Parathyroid adenoma (tissue), 2 donors: ENCODE measurements around the gene RFXANK.

ENCODE experiments used
- H2AFZ ChIP-seq: fragments of 300-600 bp; sonication (generic); one replicate; pipeline ENCODE4 v1.7.0; 2017; ENCODE audit warnings: antibody characterized with exemption, mild to moderate bottlenecking
- H3K27ac ChIP-seq: fragments of 300-600 bp; sonication (generic); one replicate; pipeline ENCODE4 v1.7.0; 2017
- H3K27me3 ChIP-seq: fragments of 300-600 bp; sonication (generic); one replicate; pipeline ENCODE4 v1.7.0; 2017; ENCODE audit warnings: low read length; ENCODE audit not compliant: control insufficient read depth, insufficient read depth
- H3K36me3 ChIP-seq: fragments of 300-600 bp; sonication (generic); one replicate; pipeline ENCODE4 v1.7.0; 2017; ENCODE audit warnings: low read length; ENCODE audit not compliant: control insufficient read depth, insufficient read depth
- H3K4me1 ChIP-seq: fragments of 300-600 bp; sonication (generic); one replicate; pipeline ENCODE4 v1.7.0; 2017; ENCODE audit warnings: control low read depth
- H3K4me2 ChIP-seq: fragments of 300-600 bp; sonication (generic); one replicate; pipeline ENCODE4 v1.7.0; 2017; ENCODE audit warnings: low read length
- H3K4me3 ChIP-seq: fragments of 300-600 bp; sonication (generic); one replicate; pipeline ENCODE4 v1.7.0; 2017; ENCODE audit warnings: low read depth, low read length
- H3K79me2 ChIP-seq: fragments of 300-600 bp; sonication (generic); one replicate; pipeline ENCODE4 v1.7.0; 2017; ENCODE audit warnings: control low read depth
- H3K9ac ChIP-seq: fragments of 300-600 bp; sonication (generic); one replicate; pipeline ENCODE4 v1.7.0; 2017; ENCODE audit warnings: mild to moderate bottlenecking
- H3K9me3 ChIP-seq: fragments of 300-600 bp; sonication (generic); one replicate; pipeline ENCODE4 v1.7.0; 2017; ENCODE audit warnings: low read length; ENCODE audit not compliant: control insufficient read depth
- TF ChIP-seq, protein P1 (sequence below): fragments of 300-600 bp; sonication (generic); IDR thresholded peaks from one replicate; pipeline ENCODE4 v1.7.0; 2017; ENCODE audit warnings: antibody characterized with exemption, mild to moderate bottlenecking
- donor health status: primary hyperparathyroidism.

The RFXANK gene

DNA sequence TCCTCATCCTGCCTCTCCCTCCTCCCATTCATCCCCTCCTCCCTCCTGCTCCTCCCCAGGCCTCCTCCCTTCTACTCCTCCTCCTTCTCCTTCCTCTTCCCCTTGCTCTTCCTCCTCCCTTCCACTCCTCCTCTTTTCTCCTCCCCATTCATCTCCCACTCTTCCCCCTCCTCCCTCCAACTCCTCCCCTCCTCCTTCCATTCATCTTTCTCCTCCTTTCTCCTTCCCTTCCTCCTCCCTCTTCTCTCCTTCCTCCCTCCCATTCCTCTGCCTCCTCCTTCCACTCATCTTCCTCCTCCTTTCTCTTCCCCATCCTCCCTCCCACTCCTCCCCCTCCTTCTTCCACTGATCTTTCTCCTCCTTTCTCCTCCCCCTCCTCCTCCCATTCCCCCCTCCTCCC, 47.6 kb downstream of the RFXANK start:
- TF ChIP-seq, protein P1, sequence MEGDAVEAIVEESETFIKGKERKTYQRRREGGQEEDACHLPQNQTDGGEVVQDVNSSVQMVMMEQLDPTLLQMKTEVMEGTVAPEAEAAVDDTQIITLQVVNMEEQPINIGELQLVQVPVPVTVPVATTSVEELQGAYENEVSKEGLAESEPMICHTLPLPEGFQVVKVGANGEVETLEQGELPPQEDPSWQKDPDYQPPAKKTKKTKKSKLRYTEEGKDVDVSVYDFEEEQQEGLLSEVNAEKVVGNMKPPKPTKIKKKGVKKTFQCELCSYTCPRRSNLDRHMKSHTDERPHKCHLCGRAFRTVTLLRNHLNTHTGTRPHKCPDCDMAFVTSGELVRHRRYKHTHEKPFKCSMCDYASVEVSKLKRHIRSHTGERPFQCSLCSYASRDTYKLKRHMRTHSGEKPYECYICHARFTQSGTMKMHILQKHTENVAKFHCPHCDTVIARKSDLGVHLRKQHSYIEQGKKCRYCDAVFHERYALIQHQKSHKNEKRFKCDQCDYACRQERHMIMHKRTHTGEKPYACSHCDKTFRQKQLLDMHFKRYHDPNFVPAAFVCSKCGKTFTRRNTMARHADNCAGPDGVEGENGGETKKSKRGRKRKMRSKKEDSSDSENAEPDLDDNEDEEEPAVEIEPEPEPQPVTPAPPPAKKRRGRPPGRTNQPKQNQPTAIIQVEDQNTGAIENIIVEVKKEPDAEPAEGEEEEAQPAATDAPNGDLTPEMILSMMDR, result no peak
- H3K36me3 ChIP-seq, result no peaks in the 10 kb centered on the region
- no peaks in the 10 kb centered on the region for H3K9me3 ChIP-seq
- H3K27me3 ChIP-seq, result no peaks in the 10 kb centered on the region
- no peak overlapping the region for H3K27ac ChIP-seq
- H3K4me3 ChIP-seq, result no peak overlapping the region
- no peak overlapping the region for H3K9ac ChIP-seq
- no peaks in the 10 kb centered on the region for H3K4me1 ChIP-seq
- H3K4me2 ChIP-seq, result no peak overlapping the region
- H2AFZ ChIP-seq, result no peak overlapping the region
- H3K79me2 ChIP-seq, result no peaks in the 10 kb centered on the region

DNA sequence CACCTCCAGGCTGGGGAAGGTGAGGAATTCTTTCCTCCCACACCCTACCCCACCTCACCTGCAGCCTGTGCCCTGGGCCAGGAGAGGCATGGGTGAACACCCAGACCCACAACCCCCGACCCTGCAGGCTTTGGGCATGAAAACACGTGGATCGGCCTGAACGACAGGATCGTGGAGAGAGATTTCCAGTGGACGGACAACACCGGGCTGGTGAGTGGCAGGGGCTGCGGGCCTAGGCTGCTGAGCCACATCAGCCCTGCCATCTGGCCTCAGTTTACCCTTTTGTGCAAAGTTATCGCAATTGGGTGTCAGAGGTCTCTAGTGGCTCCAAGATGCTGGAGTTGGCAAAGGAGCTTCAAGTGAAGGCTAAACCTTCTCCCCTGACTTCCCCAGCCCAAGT, 48.4 kb downstream of the RFXANK start:
- no peak overlapping the region for H3K9ac ChIP-seq
- TF ChIP-seq, protein P1, result no peak

DNA sequence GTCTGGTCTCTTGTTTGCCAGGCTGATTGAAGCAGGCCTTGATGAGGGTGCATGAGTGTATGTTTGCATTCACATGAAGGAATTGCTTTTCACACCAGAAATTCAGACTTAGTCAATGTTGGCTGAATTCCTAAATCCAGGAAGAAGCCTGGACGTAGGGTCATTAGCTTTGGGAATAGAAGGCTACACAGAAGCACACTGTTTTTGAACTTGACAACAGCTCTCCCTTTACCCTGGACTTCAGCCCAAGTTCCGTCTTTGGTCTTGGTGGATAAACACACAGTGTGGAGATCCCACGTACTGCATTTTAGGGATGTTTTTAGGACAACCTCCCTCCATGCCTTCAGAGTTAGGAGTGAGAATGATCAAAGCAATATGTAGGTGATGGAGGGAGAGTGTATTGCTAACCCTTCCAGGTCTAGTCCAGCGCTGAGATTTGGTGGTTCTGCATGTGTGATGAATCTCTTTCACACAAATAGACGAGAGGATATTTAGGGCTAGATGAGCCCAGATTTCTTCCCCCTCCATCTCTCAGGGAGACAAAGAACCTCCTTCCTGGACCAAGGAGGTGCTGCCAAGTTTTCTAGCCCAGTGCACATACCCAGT, 58.2 kb downstream of the RFXANK start:
- Histone ChIP-seq H3K79me2 (no peaks in the 10 kb centered on the region), H3K9me3 (no peaks in the 10 kb centered on the region), H3K36me3 (no peaks in the 10 kb centered on the region), H3K4me3 (no peak overlapping the region), H3K9ac (no peak overlapping the region), H3K4me1 (no peaks in the 10 kb centered on the region), H2AFZ (no peak overlapping the region), H3K27ac (no peak overlapping the region), H3K27me3 (no peaks in the 10 kb centered on the region), H3K4me2 (no peak overlapping the region)
- TF ChIP-seq, protein P1, result no peak

More for the DNA sequence above, 48.4 kb downstream of the RFXANK start:
- Histone ChIP-seq H3K4me3 (no peak overlapping the region), H3K4me2 (no peak overlapping the region), H3K9me3 (no peaks in the 10 kb centered on the region), H3K79me2 (no peaks in the 10 kb centered on the region), H3K27me3 (no peaks in the 10 kb centered on the region), H2AFZ (no peak overlapping the region), H3K4me1 (no peaks in the 10 kb centered on the region), H3K36me3 (no peaks in the 10 kb centered on the region), H3K27ac (no peak overlapping the region)
